ENCODE results near the gene TINCR.

The TINCR gene

DNA sequence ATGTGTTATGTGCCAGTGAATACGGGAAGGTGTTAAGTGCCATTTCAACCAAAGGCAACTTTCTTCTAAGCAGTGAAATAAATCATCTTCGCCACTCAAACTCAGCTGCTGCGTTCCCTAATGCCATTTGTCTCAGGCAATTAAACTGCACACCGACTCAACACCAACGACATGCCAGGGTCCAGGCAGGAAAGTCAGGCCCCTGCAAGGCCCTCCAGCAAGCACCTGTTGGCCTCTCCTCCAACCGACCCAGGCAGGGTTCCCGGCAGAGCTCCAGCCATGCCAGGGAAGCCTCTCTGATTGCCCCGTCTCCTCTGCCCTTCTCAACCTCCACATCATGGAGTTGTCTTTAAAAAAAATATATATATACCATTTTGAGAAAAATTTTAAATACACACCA is 33.0 kb upstream of the TINCR start:
- TF ChIP-seq EZH2phosphoT487 (IDR thresholded peaks at IDR 0.05; ENCODE audit: borderline replicate concordance, low read length): no peak
- TF ChIP-seq CTCF (IDR thresholded peaks at IDR 0.05; ENCODE audit: low read depth, low read length, poor library complexity, severe bottlenecking): no peak
- no peaks in the 10 kb centered on the region for H3K27me3 ChIP-seq (ENCODE audit: control insufficient read depth, low read length)
- H3K4me3 ChIP-seq (ENCODE audit: low read length): no peak overlapping the region
- H3K9me2 ChIP-seq (replicated peaks; ENCODE audit: control insufficient read depth, low read length): no peaks in the 10 kb centered on the region
- H3K9me3 ChIP-seq (ENCODE audit: control insufficient read depth, insufficient read depth, low read length): no peaks in the 10 kb centered on the region
- H3K79me2 ChIP-seq (ENCODE audit: control insufficient read depth, low read length): peaks cover 28% of the 10 kb centered on the region
- H3K27ac ChIP-seq (ENCODE audit: low read depth, low read length): no peak overlapping the region
- peaks cover 3% of the 10 kb centered on the region; the same call in 1 of the 2 replicates for H4K20me1 ChIP-seq (ENCODE audit: control insufficient read depth, insufficient read depth, low read depth, low read length)
- no peak overlapping the region for H3K4me2 ChIP-seq (ENCODE audit: low read length)
- H3K4me1 ChIP-seq (ENCODE audit: control insufficient read depth, low read length): no peaks in the 10 kb centered on the region
- H3F3A ChIP-seq (ENCODE audit: control insufficient read depth, insufficient read depth): no peaks in the 10 kb centered on the region
- peaks cover 93% of the 10 kb centered on the region for H3K36me3 ChIP-seq (ENCODE audit: control insufficient read depth, low read length)

GRCh38 chr19:5595745-5596144 is 28.0 kb upstream of the TINCR start:
- no peaks in the 10 kb centered on the region; the same call in 1 of the 2 replicates for H4K20me1 ChIP-seq (ENCODE audit: control insufficient read depth, insufficient read depth, low read depth, low read length)
- H3K27ac ChIP-seq (ENCODE audit: low read depth, low read length): no peak overlapping the region
- no peaks in the 10 kb centered on the region for H3F3A ChIP-seq (ENCODE audit: control insufficient read depth, insufficient read depth)
- no peaks in the 10 kb centered on the region for H3K9me3 ChIP-seq (ENCODE audit: control insufficient read depth, insufficient read depth, low read length)
- H3K79me2 ChIP-seq (ENCODE audit: control insufficient read depth, low read length): peaks cover 2% of the 10 kb centered on the region; the same call in 1 of the 2 replicates
- H3K4me2 ChIP-seq (ENCODE audit: low read length): no peak overlapping the region
- H3K4me3 ChIP-seq (ENCODE audit: low read length): no peak overlapping the region
- peaks cover 97% of the 10 kb centered on the region for H3K36me3 ChIP-seq (ENCODE audit: control insufficient read depth, low read length)
- no peaks in the 10 kb centered on the region for H3K27me3 ChIP-seq (ENCODE audit: control insufficient read depth, low read length)
- no peaks in the 10 kb centered on the region for H3K4me1 ChIP-seq (ENCODE audit: control insufficient read depth, low read length)
- TF ChIP-seq EZH2phosphoT487 (IDR thresholded peaks at IDR 0.05; ENCODE audit: borderline replicate concordance, low read length) (no peak), CTCF (IDR thresholded peaks at IDR 0.05; ENCODE audit: low read depth, low read length, poor library complexity, severe bottlenecking) (no peak)
- no peaks in the 10 kb centered on the region for H3K9me2 ChIP-seq (replicated peaks; ENCODE audit: control insufficient read depth, low read length)

DNA sequence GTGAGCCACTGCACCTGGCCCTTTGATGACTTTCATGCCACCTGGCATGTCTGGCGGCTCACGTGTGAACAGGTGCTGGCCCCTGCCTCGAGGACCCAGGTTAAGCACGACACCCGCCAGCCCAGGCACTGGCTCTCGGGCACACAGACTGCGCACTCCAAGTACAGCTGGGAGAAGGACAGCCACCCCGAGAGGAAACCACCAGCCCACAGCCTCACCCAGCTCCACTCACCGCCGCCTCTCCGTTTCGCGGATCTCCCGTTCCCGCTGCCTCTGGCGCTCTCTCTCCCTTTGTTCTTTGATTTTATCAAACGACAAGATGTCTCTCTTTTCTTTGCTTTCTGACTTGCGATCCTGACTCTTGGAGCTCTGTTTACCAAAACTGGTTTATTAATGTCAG is 27.4 kb upstream of the TINCR start:
- Histone ChIP-seq H3K36me3 (ENCODE audit: control insufficient read depth, low read length) (peaks cover 97% of the 10 kb centered on the region), H3F3A (ENCODE audit: control insufficient read depth, insufficient read depth) (no peaks in the 10 kb centered on the region), H3K27ac (ENCODE audit: low read depth, low read length) (no peak overlapping the region), H3K9me3 (ENCODE audit: control insufficient read depth, insufficient read depth, low read length) (no peaks in the 10 kb centered on the region), H3K9me2 (replicated peaks; ENCODE audit: control insufficient read depth, low read length) (no peaks in the 10 kb centered on the region), H4K20me1 (ENCODE audit: control insufficient read depth, insufficient read depth, low read depth, low read length) (no peaks in the 10 kb centered on the region; the same call in 1 of the 2 replicates), H3K79me2 (ENCODE audit: control insufficient read depth, low read length) (peaks cover 2% of the 10 kb centered on the region; the same call in 1 of the 2 replicates), H3K27me3 (ENCODE audit: control insufficient read depth, low read length) (no peaks in the 10 kb centered on the region), H3K4me2 (ENCODE audit: low read length) (no peak overlapping the region), H3K4me3 (ENCODE audit: low read length) (no peak overlapping the region), H3K4me1 (ENCODE audit: control insufficient read depth, low read length) (no peaks in the 10 kb centered on the region)
- TF ChIP-seq CTCF (IDR thresholded peaks at IDR 0.05; ENCODE audit: low read depth, low read length, poor library complexity, severe bottlenecking) (no peak), EZH2phosphoT487 (IDR thresholded peaks at IDR 0.05; ENCODE audit: borderline replicate concordance, low read length) (no peak)

Data from DOHH2 (cell line).